OCI-LY7 (cell line): Measurements from ENCODE around the gene ADAM20. TPM values are rescaled to one million over a fixed set of nuclear protein-coding genes. Genes with fewer than 3 reads are reported as not detected.

Experiments used
- BruUV-seq: library from RNA; stranded (reverse); fragments of 400-500 nt; replicated peaks from 2 replicates; lab custom pipeline; 2021; lab: Mats Ljungman, UMichigan
- CTCF ChIA-PET: fragments of 300-600 bp; sonication (Branson Sonifier 250); formaldehyde crosslinking; loops from one replicate; lab custom pipeline; 2022; ENCODE audit warnings: antibody characterized with exemption; ENCODE audit not compliant: unreplicated experiment; lab: Charles Lee
- POLR2A ChIA-PET: fragments of 300-600 bp; sonication (Branson Sonifier 250); formaldehyde crosslinking; loops from one replicate; lab custom pipeline; 2022; ENCODE audit warnings: antibody characterized with exemption; lab: Charles Lee
- DNase-seq: peaks from one replicate; pipeline ENCODE4 v3.0.0-alpha.2; 2015; ENCODE audit warnings: low spot score
- H2AFZ ChIP-seq: fragments of 200-600 bp; sonication (generic), shearing (Covaris generic); 2 replicates; pipeline ENCODE4 v1.6.1; 2014; ENCODE audit warnings: mild to moderate bottlenecking, antibody characterized with exemption, low read length, moderate library complexity
- H3K27ac ChIP-seq: fragments of 200-600 bp; sonication (generic); 2 replicates; pipeline ENCODE4 v1.5.1; 2014; ENCODE audit warnings: mixed run types, low read depth, mild to moderate bottlenecking, moderate library complexity, low read length, inconsistent platforms; ENCODE audit not compliant: poor library complexity, severe bottlenecking
- H3K36me3 ChIP-seq: fragments of 200-600 bp; sonication (generic); 2 replicates; pipeline ENCODE4 v1.6.1; 2014; ENCODE audit warnings: mild to moderate bottlenecking, antibody characterized with exemption, low read length, moderate library complexity, mixed read lengths; ENCODE audit not compliant: insufficient read depth
- H3K4me1 ChIP-seq: fragments of 200-600 bp; sonication (generic); 2 replicates; pipeline ENCODE4 v1.5.1; 2014; ENCODE audit warnings: mild to moderate bottlenecking, low read length; ENCODE audit not compliant: insufficient read depth, poor library complexity, severe bottlenecking
- H3K4me2 ChIP-seq: fragments of 200-600 bp; sonication (generic); 2 replicates; pipeline ENCODE4 v1.6.1; 2014; ENCODE audit warnings: mild to moderate bottlenecking, low read length
- H3K4me3 ChIP-seq: fragments of 200-600 bp; sonication (generic); 2 replicates; pipeline ENCODE4 v1.5.1; 2014; ENCODE audit warnings: mild to moderate bottlenecking, low read depth, low read length; ENCODE audit not compliant: poor library complexity, severe bottlenecking
- H3K79me2 ChIP-seq: fragments of 200-600 bp; sonication (generic); 2 replicates; pipeline ENCODE4 v1.6.1; 2016; ENCODE audit warnings: low read depth, mild to moderate bottlenecking, low read length, moderate library complexity, mixed read lengths; ENCODE audit not compliant: insufficient read depth
- H3K9me2 ChIP-seq: fragments of 200-600 bp; sonication (generic); 2 replicates; pipeline ENCODE4 v1.6.1; 2016; ENCODE audit warnings: mild to moderate bottlenecking, low read length, mixed read lengths; ENCODE audit not compliant: insufficient read depth
- H3K9me3 ChIP-seq: fragments of 200-600 bp; sonication (generic); 2 replicates; pipeline ENCODE4 v1.6.1; 2014; ENCODE audit warnings: mild to moderate bottlenecking, mixed run types, low read length, mixed read lengths
- H4K20me1 ChIP-seq: fragments of 200-600 bp; sonication (generic); 2 replicates; pipeline ENCODE4 v1.6.1; 2014; ENCODE audit warnings: mild to moderate bottlenecking, antibody characterized with exemption, low read length, moderate library complexity, mixed read lengths; ENCODE audit not compliant: insufficient read depth
- EZH2phosphoT487 ChIP-seq: fragments of 200-600 bp; sonication (generic); IDR thresholded peaks from 2 replicates; pipeline ENCODE4 v1.6.1; 2018; ENCODE audit warnings: low read depth, borderline replicate concordance, mild to moderate bottlenecking, mixed run types, antibody characterized with exemption, low read length, moderate library complexity, mixed read lengths
- intact Hi-C: fragments of 100-400 bp; cut with micrococcal nuclease; formaldehyde crosslinking; loops from one replicate; pipeline ENCODE4 v1.10.0; 2022; ENCODE audit not compliant: unreplicated experiment
- total RNA-seq, 2 experiments: library from RNA; depleted of rRNA in 1 of 2; stranded (reverse); fragments of >200 nt in 1 of 2; shearing (Covaris generic) in 1 of 2; gene quantifications; 2 replicates each; pipeline ENCODE4 v1.2.3, GENCODE V29; 2014 to 2022
- TF ChIP-seq, protein P1 (sequence below): fragments of 200-600 bp; sonication (generic); conservative IDR thresholded peaks from 2 replicates; pipeline ENCODE4 v1.5.1; 2014; ENCODE audit warnings: mild to moderate bottlenecking, antibody characterized with exemption, low read length, moderate library complexity, mixed read lengths

The ADAM20 gene
- total RNA-seq, 2 experiments from 2014 or later: 0.23 to 0.88 TPM

DNA sequence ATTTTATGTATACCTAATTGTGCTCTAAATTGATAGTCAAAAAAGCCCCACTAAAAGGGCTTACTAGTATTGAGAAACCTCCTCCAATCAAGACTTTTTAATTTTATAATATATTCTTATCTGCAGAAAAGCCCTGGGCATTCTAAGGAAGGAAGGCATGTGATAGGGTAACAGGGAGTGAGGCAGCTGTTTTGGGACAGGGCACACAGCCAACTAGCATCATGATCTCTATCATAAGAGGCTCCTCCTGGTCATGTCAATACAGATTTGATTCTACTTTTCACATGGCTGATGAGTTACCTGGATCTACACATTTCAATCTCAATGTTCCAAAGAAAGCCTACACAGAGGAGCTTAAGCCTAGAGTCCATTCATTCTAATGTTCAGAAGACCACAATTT lies 9.1 kb downstream of the ADAM20 start:
- no peaks in the 10 kb centered on the region for H3K36me3 ChIP-seq
- no peak for DNase-seq
- H3K4me1 ChIP-seq: no peaks in the 10 kb centered on the region
- intact Hi-C loops: no loop called here
- no peaks in the 10 kb centered on the region for H3K9me2 ChIP-seq
- CTCF ChIA-PET: no interaction called here
- H3K9me3 ChIP-seq: no peaks in the 10 kb centered on the region
- BruUV-seq: no TSS peak
- H4K20me1 ChIP-seq: no peaks in the 10 kb centered on the region
- no peaks in the 10 kb centered on the region for H3K79me2 ChIP-seq
- TF ChIP-seq EZH2phosphoT487: no peak
- TF ChIP-seq, protein P1, sequence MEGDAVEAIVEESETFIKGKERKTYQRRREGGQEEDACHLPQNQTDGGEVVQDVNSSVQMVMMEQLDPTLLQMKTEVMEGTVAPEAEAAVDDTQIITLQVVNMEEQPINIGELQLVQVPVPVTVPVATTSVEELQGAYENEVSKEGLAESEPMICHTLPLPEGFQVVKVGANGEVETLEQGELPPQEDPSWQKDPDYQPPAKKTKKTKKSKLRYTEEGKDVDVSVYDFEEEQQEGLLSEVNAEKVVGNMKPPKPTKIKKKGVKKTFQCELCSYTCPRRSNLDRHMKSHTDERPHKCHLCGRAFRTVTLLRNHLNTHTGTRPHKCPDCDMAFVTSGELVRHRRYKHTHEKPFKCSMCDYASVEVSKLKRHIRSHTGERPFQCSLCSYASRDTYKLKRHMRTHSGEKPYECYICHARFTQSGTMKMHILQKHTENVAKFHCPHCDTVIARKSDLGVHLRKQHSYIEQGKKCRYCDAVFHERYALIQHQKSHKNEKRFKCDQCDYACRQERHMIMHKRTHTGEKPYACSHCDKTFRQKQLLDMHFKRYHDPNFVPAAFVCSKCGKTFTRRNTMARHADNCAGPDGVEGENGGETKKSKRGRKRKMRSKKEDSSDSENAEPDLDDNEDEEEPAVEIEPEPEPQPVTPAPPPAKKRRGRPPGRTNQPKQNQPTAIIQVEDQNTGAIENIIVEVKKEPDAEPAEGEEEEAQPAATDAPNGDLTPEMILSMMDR: no peak
- no peak overlapping the region for H3K4me3 ChIP-seq
- no peak overlapping the region for H2AFZ ChIP-seq
- POLR2A ChIA-PET: no interaction called here
- no peak overlapping the region for H3K27ac ChIP-seq
- H3K4me2 ChIP-seq: no peak overlapping the region

DNA sequence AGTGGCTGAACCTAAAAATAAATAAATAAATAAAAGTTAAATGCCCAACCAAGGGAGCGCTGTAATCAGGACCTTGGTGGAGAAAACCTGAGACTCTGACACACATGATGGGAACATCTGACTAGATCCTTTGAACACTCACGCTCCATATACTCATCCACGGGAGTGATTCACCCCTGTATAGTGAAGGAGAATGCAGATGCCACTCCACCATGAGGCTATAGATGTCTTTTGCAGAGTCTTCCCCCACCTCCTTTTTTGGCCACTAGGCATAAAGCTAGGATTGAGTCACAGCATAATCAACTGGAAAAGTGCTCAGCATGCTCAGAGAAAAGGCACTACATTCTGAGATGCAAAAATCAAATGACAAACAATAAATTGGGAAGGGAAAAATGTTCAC lies 19.0 kb downstream of the ADAM20 start:
- H2AFZ ChIP-seq: no peak overlapping the region
- H3K79me2 ChIP-seq: no peaks in the 10 kb centered on the region
- H3K36me3 ChIP-seq: no peaks in the 10 kb centered on the region
- no peak overlapping the region for H3K4me3 ChIP-seq
- intact Hi-C loops: no loop called here
- no TSS peak for BruUV-seq
- no peaks in the 10 kb centered on the region for H3K9me2 ChIP-seq
- ChIA-PET POLR2A (no interaction called here), CTCF (no interaction called here)
- no peak for DNase-seq
- H3K9me3 ChIP-seq: no peaks in the 10 kb centered on the region; the same call in 1 of the 2 replicates
- no peaks in the 10 kb centered on the region for H4K20me1 ChIP-seq
- no peak overlapping the region for H3K4me2 ChIP-seq
- TF ChIP-seq, protein P1: no peak
- no peak for TF ChIP-seq EZH2phosphoT487
- no peaks in the 10 kb centered on the region for H3K4me1 ChIP-seq
- no peak overlapping the region for H3K27ac ChIP-seq

DNA sequence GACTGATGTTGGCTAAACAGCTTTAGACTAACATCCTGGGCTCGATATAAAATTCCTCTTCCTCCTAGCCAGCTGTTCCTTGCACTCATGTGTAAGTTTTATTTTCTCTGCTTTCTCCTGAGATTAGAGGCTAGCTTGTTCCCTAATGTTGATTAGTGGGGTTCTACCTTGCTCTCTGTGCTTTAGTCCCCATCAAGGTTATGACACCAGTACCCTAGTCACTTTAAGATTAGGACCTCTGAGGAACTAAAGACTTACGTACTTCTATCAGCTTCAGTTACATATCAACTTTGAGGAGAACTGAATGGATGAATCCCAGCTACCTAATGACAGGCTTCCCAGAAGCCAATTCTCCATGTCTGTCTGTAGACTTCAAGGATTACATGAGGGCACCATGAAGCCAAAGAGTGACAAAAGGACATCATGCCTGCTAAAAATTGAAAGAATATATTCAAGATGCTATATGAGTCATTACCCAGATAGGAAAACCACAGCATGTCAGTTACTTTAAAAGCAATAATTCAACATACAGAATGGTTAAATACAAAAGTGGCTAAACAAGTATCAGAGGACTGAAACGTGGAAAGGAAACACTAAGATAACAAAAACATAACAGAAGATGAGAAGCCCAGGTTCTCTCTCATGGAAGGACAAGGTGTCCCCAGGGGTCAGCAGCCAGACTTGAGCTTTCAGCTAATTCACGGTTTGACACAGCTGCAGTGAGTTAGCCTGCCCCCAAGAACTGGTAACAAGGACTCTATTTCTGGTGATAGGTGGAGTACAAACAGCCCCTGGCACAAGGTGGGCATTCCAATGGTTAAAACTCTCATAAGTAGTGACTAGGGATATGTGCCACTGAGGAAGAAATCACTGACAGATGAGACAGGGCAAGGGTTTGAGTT lies 20.4 kb downstream of the ADAM20 start:
- Histone ChIP-seq H3K36me3 (no peaks in the 10 kb centered on the region), H3K27ac (no peak overlapping the region), H3K9me2 (no peaks in the 10 kb centered on the region), H4K20me1 (no peaks in the 10 kb centered on the region), H3K9me3 (no peaks in the 10 kb centered on the region; the same call in 1 of the 2 replicates), H3K79me2 (no peaks in the 10 kb centered on the region), H3K4me3 (no peak overlapping the region), H2AFZ (no peak overlapping the region), H3K4me1 (no peaks in the 10 kb centered on the region), H3K4me2 (no peak overlapping the region)
- DNase-seq: no peak
- CTCF ChIA-PET: no interaction called here
- TF ChIP-seq, protein P1: no peak
- TF ChIP-seq EZH2phosphoT487: no peak
- no TSS peak for BruUV-seq
- POLR2A ChIA-PET: interaction anchor here (0.6 to 0.7 kb wide), 3 partner anchors 17 to 158 kb away, joined by 3 read pairs; no protein-coding TSS in a partner anchor
- intact Hi-C loops: no loop called here
